Right kidney (tissue), 1 donor: Measurements from ENCODE around the gene ALOXE3.
A peak's percentile ranks its signal among the peaks of the same experiment; 100 is the strongest.
"Not testable (repeated sequence)": the region's sequence is repeated elsewhere in the genome, so short reads cannot be mapped to it uniquely, and the experiment has no call there.

Source experiments
- DNase-seq: peaks from one replicate; pipeline ENCODE4 v3.0.0-alpha.2; 2016

The ALOXE3 gene

DNA sequence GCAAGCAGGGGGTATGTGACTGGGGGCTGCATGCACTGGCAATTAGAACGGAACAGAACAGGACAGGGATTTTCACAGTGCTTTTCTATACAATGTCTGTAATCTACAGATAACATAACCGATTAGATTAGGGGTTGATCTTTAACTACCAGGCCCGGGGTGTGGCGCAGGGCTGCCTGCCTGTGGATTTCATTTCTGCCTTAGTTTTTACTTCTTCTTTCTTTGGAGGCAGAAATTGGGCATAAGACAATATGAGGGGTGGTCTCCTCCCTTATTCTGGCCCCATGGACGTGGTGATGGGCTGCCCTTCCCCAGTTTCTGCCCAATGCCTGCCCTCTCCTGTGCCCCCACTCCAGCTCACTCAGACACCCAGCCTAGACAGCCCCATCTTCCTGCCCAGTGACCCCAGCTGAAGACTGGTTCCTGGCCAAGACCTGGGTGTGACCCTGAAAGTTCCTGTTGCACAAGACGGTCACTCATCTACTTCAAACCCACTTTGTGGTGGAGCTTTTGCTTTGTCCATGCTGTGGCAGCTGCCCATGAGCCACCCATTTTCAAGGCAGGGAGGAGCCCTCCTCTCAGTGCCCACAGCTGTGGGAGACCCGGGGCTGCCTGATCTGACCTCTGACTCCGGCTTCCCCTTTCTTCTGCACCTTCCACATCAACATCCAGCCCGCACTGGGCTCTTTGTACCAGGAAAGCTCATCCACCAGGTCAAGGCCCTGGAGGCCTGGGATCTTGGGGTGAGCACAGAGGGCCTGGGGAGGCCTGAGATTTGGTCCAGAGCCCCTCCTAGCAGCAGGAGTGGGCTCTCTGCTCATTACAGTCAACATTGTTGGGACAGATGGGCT lies 49.4 kb downstream of the ALOXE3 start:
- no peak for DNase-seq

DNA sequence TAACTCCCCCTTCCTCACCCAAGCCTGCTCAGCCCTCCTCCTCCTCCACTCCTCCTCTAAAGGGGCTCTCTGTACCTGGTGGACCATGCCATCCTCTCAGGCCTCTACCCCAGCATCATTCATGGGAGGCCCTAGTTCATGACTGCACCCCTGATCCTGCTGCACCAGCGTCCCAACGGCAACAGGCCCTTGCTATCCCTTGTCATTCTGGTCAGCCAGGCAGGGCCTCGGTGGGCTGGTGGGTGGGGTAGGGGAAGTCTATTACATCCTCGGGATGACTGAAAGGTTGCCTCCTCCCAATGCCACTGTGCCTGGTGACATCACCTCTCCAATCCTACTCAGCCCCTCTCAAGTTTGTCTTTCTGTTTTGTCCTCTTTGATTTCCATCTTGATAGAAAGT lies 50.5 kb downstream of the ALOXE3 start:
- no peak for DNase-seq

DNA sequence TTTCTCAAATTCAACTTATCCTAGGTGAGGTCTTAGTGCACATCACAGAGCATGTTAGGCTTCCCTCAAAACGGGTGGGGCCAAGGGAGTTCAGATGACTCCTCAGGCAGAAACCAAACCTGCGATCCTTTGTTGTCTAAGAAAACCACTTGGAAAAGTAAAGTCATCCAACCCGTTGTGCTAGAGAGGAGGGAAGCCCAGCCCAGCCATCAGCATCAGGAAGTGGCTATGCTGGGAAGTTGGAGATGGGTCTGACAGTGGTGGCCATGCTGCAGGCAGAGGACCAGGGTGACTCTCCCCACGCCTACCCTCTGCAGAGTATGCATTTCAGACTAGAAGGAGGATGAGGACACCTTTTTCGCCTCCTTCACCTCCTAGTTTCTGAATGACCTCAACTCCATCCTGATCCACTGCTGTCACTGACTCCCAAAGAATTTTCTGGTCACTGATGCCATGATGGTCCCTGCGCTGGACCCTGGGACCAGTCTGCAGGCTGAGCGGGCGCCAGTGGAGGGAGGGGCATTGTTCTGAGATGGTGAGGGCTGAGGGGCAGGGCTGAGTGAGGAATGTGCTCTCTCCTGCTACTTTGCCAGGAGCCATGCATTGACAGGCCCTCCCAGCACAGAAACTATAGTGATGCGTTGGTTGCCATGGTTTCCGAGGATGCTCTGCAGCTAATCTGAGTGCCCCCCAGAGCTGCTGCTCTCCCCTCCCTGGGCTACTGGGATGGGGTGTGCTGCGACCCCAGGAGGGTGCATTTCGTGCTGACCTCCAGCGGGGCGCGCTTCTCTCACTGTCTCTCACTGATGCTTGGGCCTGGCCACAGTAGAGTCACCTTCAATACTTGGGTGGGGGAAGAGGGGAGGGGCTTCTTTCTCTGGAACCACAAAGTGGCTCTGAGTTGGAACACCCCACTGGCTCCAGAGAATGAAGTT lies 51.2 kb downstream of the ALOXE3 start:
- DNase-seq: no peak

DNA sequence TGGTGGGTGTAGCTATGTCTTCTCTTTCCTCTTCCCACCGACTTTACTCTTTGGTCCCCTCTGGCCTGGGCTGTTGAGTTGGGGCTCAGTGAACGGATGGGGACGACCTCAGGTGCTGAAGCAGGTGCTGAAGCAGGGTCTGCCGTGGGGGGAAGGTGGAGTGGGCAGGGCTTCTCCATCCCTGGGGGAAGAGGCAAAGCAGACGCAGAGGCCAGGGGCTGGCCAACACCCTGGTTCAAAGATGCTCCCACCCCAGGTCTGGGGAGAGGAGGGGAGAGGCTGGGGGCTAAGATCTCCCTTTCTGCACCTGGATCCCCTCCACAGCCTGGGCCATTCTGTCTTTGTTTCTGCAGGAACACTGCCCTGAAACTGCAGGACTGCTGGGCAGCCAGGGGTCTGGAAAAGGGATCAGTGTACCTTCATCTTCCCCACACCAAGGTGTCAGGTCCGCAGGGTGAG lies 53.7 kb downstream of the ALOXE3 start:
- DNase-seq: no peak

DNA sequence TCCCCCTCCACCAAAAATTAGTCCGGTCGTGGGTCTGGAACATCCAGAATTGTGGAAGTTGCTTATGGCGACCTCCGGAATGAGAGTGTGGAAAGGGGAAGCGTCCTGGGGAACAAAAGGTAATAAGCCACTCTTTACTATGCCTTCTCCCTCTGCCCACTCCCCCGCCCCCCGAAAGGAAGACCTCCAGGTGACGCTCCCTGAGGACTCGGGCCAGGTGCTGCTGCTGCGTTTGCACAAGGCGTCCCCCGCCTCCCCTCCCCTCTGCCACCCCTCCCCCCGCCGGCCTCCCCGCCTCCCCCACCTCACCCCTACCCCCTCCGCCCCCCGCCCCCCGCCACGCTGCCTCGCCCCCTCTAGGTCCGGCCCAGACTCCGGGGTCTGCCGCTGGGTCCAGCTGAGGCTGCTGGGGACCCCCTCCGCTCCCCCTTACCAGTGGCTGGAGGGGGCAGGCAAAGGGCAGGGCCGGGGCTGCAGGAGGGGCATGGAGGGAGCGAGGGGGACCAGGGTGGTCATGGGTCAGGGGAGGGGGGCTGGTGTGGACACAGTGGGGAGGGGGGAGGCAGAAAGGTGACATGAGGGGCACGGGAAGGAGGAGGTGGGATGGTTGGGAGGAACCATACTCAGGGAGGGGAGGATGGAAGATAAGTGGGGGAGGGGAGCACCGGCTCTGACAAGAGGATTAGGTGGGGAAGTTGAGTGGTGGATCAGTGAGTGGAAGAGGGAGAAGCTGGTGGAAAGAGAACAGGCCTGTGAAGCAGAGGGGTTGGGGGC lies 54.4 kb downstream of the ALOXE3 start:
- DNase-seq: no peak

DNA sequence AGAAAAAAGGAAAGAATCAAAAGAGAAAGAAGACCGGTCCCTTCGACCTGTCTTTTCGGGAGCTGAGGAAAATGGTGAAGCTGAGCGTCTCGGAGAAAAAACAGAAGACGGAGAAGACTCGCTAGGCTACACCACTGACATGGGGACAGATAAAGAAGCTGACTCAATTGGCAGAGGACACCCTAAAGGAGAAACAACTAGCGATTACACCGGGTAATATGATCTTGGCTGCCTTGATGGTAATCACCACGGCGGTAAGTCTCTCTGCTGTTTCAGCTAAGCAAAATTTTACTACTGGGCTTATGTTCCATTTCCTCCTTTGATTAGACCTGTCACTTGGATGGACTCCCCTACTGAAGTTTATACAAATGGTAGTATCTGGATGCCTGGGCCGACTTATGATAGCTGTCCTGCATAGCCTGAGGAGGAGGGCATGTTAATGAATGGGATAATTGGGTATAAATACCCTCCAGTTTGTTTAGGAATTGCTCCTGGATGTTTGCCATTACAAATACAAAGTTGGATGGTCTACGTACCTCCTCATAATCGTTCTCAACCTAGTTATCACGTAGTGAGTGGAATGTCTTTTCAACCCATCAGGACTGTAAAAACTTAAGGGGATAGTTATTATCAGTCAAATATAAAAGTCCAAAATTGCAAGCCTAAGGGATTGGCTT lies 55.4 kb downstream of the ALOXE3 start:
- DNase-seq: no peak

DNA sequence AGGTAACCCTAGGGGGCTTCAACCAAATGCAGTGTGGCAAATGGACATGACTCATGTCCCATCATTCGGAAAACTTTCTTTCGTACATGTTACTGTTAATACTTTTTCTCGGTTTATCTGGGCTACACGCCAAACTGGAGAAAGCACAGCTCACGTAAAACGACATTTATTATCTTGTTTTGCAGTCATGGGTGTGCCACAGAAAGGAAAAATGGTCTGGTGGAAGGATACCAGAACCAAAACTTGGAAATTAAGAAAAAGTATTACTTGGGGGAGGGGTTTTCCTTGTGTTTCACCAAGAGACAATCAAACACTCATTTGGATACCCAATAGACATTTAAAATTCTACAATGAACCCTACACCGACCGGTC lies 55.9 kb downstream of the ALOXE3 start:
- DNase-seq: no peak

DNA sequence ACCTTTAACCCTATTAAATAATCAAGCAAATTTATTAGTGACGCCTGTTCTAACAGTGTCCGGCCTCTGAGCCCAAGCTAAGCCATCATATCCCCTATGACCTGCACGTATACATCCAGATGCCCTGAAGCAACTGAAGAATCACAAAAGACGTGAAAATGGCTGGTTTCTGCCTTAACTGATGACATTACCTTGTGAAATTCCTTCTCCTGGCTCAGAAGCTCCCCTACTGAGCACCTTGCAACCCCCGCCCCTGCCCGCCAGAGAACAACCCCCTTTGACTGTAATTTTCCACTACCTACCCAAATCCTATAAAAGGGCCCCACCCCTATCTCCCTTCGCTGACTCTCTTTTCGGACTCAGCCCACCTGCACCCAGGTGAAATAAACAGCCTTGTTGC lies 56.5 kb downstream of the ALOXE3 start:
- not testable (repeated sequence) for DNase-seq

DNA sequence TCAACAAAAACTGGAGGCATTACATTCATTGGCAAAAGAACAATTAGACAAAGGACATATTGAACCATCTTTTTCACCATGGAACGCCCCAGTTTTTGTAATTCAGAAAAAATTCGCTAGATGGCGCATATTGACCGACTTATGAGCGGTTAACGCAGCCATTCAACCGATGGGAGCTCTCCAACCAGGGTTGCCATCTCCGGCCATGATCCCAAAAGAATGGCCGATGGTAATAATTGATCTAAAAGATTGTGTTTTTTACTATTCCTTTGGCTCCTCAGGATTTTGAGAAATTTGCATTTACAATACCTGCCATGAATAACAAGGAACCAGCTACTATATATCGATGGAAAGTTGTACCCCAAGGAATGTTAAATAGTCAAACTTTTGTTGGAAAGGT lies 58.0 kb downstream of the ALOXE3 start:
- no peak for DNase-seq

DNA sequence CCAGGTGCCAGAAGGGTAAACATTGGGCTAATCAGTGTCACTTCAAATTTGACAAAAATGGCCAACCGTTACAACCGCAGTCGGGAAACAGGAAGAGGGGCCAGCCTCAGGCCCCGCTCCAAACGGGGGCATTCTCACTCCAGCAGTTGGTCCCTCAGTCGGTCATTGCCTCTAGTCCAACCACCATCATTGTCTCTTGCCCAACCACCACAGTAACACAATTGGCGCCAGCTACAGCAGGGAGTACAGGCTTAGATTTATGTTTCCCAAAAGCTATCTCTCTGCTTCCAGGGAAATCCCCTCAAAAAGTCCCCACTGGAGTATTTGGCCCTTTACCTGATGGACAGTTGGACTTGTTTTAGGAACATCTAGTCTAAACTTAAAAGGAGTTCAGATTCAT lies 59.2 kb downstream of the ALOXE3 start:
- DNase-seq: no peak

DNA sequence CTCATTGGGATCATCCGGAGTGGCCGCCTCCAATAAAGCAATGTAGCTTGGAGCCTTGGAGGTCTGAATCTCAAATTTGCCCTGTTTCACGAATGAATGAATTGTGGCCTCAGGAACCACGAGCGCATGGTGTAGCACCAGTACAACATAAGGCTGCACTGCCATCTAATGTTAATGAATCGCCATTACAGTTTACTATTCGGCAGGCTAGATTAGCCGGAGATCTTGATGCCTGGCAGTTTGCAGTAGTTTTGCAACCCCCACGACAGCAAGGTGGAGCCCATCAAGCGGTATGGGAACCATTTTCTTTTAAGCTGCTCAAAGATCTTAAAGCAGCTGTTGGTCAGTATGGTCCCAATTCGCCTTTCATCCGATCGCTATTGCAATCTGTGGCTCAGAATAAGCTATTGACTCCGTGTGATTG lies 60.6 kb downstream of the ALOXE3 start:
- peak; percentile 57 for DNase-seq

DNA sequence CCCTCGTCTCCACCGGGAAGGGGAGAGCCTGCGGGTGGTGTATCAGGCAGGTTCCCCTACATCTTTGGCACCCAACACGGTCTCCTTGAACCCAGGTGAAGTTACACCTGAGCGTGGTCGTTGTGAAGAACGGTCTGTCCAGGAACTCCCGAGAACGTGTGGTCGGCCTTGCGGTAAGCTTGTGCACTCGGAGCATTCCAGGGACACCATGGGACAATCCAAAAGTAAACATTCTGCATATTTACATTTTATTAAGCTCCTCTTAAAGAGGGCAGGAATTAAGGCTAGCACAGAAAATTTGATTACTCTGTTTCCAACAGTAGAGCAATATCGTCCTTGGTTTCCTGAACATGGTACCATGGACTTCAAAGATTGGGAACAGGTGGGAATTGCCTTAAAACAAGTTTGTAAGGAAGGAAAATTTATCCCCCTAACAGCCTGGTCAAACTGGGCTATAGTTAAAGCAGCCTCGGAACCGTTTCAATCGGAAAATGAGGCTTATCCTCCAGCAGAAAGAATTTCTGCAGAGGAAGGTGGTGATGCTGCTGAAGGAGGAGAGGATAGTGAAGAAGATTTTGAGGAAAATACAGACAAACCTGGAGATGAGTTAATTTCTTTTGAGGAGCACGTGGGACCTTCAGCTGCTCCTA lies 61.2 kb downstream of the ALOXE3 start:
- no peak for DNase-seq

DNA sequence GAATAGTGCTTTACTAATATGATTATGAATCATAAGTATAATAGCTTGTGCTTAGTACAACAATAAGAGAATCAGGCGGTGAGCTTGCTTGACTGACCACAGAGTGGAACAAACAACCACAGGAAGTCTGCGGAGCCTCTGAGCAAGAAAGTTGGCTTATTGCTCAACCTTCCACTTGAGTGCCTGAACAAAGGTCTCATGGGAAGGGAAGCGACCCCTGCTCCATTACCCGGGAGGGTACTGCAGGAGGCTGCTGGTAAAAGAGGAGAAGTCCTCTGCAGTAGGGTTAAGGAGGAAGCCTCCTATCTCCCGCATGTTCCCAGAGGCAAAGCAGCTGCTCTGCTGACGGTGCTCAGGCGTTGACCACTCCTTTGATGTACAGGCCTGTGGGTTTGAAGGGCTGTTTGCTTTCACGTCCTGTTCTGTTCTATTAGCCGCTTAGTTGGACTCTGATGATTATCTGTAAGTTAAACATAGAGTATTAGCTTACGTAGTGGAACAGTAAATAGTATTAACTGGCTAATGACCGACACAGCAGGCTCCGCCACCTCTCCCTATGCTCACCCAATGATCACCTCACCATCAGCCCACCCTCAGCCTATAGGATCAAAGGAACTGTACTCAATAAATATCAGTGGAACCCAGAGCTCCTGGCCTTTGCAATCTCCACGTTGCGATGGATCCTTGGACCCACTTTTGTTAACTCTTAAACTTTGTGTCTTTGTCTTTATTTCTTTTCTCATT lies 61.9 kb downstream of the ALOXE3 start:
- no peak for DNase-seq

DNA sequence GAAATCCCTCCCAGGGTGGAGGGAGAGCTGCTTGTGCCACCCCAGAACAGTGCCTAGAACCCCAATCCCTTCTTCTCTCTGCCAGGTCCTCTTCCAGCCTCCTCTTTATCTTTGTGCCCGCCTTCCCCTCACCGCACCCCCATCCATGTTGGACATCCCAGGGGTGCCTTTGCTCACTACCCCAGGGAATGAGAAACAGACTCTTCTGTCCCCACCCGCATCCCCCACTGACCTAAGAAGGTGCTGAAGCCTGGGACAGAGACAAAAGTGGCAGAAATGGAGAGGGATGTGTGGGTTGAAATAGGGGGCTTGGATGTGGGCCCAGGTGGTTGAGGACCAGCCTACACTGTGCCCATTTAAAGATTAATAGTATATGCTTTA lies 62.5 kb downstream of the ALOXE3 start:
- no peak for DNase-seq

DNA sequence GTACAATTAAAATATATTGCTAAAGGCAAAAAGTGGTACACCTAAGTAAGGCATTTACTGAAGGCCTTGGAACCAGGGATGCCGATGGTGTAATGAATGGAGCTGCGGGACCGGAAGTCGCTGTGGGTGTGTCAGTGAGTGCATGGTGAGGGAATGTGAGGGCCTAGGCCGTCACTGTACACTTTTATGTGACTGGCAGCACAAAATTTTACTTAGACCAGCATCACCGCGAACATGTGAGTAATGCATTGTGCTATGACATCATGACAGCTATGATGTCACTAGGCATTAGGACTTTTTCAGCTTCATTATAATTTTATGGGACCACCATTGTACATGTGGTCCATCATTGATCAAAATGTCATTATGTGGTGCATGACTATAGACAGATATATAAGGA lies 64.7 kb downstream of the ALOXE3 start:
- no peak for DNase-seq

DNA sequence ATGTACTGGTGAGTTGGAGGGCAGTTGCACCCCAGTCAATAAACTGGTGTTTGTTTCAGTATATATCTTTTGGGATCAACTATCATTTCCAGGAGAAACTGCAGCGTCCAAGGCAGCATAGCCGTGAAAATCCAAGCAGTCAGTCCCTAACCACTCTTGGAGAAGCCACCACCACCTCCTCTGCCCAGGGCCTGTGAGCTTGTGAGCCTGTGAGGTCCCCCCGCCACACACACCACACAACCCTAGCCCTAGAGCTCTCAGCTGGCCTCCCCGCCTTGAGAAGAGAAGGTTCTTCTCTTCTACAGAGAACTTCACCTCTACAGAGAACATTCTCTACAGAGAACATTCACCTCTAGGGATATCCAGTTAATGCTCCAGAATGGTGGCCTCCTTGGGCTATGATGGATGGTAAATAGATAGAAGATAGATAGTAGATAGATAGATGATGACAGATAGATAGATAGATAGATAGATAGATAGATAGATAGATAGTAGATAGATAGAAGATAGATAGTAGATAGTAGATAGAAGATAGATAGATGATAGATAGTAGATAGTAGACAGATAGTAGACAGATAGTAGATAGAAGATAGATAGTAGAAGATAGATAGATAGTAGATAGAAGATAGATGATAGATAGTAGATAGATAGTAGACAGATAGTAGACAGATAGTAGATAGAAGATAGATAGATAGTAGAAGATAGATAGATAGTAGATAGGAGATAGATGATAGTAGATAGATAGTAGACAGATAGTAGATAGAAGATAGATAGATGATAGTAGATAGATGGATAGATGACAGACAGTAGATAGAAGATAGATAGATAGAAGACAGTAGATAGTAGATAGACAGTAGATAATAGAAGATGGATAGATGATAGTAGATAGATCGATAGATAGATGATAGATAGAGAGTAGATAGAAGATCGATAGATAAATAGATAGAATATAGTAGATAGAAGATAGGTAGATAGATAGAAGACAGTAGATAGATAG lies 65.8 kb downstream of the ALOXE3 start:
- DNase-seq: no peak

DNA sequence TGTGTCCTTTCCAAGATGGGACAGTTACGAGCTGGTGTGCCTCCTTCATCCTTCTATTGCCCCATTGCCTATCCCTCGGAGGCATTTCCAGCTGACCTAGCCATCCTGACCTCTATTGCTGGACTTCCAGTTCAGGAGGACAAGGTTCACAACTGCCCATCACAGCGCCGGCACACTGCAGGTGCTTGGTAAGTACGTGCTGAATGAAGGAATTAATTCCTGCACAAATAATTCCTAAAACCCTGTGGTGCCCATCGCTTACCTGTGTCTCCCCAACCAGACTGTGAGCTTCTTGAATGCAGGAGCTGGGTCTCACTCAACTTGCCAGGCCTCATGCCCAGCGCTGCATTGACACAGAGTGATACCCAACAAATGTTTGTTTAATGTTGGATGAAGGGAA lies 66.5 kb downstream of the ALOXE3 start:
- DNase-seq: no peak

DNA sequence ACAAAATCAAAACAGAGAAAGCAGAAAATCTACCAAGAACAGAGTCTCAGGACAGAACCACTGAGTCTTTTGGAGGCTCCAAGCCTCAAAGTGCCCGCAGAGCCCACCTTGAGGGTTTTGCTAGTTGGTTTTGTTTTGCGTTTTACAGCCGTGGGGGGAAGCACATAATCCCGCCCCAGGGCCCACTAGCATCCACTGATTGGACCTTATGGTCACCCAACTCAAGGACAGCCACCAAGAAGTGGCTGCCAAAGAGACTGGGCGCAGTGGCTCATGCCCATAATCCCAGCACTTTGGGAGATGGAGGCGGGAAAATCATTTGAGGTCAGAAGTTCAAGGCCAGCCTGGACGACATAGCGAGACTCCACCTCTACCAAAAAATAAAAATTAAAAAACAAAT lies 69.6 kb downstream of the ALOXE3 start:
- no peak for DNase-seq

DNA sequence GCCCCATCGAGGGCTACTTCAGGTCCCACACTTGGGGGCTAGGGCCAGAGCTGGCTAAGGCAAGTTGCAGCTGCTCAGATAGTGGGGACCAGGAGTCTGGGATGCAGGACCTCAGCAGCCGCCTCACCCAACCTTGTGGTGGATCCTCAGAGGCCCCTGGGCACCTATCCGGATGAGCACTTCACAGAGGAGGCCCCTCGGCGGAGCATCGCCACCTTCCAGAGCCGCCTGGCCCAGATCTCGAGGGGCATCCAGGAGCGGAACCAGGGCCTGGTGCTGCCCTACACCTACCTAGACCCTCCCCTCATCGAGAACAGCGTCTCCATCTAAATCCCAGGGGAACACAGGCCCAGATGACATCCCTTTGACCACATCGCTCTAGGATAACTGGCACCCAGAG lies 70.1 kb downstream of the ALOXE3 start:
- DNase-seq: no peak

DNA sequence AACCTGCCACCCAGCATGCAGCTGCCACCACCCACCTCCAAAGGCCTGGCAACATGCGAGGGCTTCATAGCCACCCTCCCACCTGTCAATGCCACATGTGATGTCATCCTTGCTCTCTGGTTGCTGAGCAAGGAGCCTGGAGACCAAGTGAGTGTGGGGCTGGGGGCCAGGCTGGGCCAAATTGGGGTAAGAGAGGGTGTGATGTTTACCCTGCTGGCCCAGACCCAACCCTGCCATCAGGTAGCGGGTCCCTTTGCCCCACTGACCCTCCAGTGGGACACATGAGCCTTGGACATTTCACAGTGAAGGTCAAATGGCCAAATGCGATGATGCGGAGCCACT lies 70.6 kb downstream of the ALOXE3 start:
- no peak for DNase-seq
